BLaER1 treated with 17β-estradiol and CSF1 and Interleukin-3, amounts not matched to agents 10 nM and 100 nM (cell line): ENCODE measurements around the gene CTDSPL.

Source experiments
- H3K27ac ChIP-seq, 11 experiments: shearing (Covaris generic); formaldehyde crosslinking; 2 replicates each; pipeline ENCODE4 v1.8.1; 2022
- H3K27me3 ChIP-seq, 11 experiments: shearing (Covaris generic); formaldehyde crosslinking; 2 replicates each; pipeline ENCODE4 v1.8.1; 2022
- H3K36me3 ChIP-seq, 11 experiments: shearing (Covaris generic); formaldehyde crosslinking; 2 replicates each; pipeline ENCODE4 v1.8.1; 2022
- H3K4me1 ChIP-seq, 10 experiments: shearing (Covaris generic); formaldehyde crosslinking; 2 replicates each; pipeline ENCODE4 v1.8.1; 2022
- H3K4me2 ChIP-seq, 11 experiments: shearing (Covaris generic); formaldehyde crosslinking; 2 replicates each; pipeline ENCODE4 v1.8.1; 2022
- H3K4me3 ChIP-seq, 10 experiments: shearing (Covaris generic); formaldehyde crosslinking; 2 replicates each; pipeline ENCODE4 v1.8.1; 2022
- H3K9ac ChIP-seq, 11 experiments: shearing (Covaris generic); formaldehyde crosslinking; 2 replicates each; pipeline ENCODE4 v1.8.1; 2022
- H3K9me3 ChIP-seq, 11 experiments: shearing (Covaris generic); formaldehyde crosslinking; replicated peaks in 1 of 11; 2 replicates each; pipeline ENCODE4 v1.8.1; 2022
- H4K20me1 ChIP-seq, 11 experiments: shearing (Covaris generic); formaldehyde crosslinking; 2 replicates each; pipeline ENCODE4 v1.8.1; 2022
- Cebpa-rat ChIP-seq, 11 experiments: shearing (Covaris generic); IDR thresholded peaks; 2 replicates each; pipeline ENCODE4 v1.8.1; 2022

CTDSPL gene

GRCh38 chr3:37943631-37944314, 82.1 kb downstream of the CTDSPL start:
- H3K27me3 ChIP-seq, result no peaks in the 10 kb centered on the region
- no peak overlapping the region for H3K9ac ChIP-seq
- H3K4me1 ChIP-seq, result peaks cover 6 to 17% (median 12%) of the 10 kb centered on the region in 10 experiments; a peak in 19 of 20 replicates
- no peak for TF ChIP-seq Cebpa-rat (IDR thresholded peaks at IDR 0.05)
- no peak overlapping the region for H3K4me3 ChIP-seq
- no peaks in the 10 kb centered on the region for H4K20me1 ChIP-seq
- no peak overlapping the region for H3K27ac ChIP-seq
- H3K4me2 ChIP-seq, result no peak overlapping the region
- H3K36me3 ChIP-seq, result no peaks in the 10 kb centered on the region
- no peaks in the 10 kb centered on the region for H3K9me3 ChIP-seq

- Histone ChIP-seq H3K9ac (no peak overlapping the region), H3K36me3 (no peaks in the 10 kb centered on the region; a peak in 1 of 22 replicates), H3K4me1 (peaks cover 6 to 17% (median 12%) of the 10 kb centered on the region in 10 experiments; a peak in 19 of 20 replicates), H3K9me3 (no peaks in the 10 kb centered on the region), H4K20me1 (no peaks in the 10 kb centered on the region), H3K27ac (no peak overlapping the region), H3K4me2 (no peak overlapping the region), H3K27me3 (no peaks in the 10 kb centered on the region), H3K4me3 (no peak overlapping the region)
- TF ChIP-seq Cebpa-rat (IDR thresholded peaks at IDR 0.05), result no peak
These were observed 82.7 kb downstream of the CTDSPL start for GRCh38 chr3:37944391-37944842.

DNA sequence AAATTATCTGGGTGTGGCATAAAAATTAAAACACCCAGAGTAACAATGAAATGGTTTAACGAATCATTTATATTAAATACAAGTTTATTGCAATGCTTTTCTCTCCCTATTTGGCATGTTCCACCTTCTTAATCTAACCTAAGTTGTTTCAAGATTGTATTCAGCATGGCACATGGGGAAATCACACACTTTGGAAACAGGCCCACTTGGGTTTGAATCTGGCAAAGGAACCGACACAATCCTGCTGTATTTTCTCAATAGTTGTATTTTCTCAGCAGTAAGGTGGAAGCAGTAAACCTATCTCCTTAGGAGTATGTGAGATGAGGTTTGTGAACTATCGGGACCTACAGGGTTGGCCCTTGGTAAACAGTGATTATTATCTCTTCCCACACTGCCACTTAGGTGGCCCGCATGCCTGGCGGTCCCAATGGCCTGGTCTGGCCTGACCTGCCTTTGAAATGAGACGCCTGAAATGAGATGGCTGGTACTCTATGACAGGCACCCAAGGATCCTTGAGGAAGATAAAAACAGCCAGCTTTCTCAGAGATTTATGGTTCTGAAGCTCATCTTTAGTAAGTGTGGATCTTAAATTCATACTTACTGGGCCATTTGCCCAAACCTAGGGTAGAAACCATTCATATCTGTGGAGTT, 83.6 kb downstream of the CTDSPL start:
- no peak for TF ChIP-seq Cebpa-rat (IDR thresholded peaks at IDR 0.05)
- H3K36me3 ChIP-seq, result no peaks in the 10 kb centered on the region; a peak in 2 of 22 replicates
- H3K9me3 ChIP-seq, result no peaks in the 10 kb centered on the region
- H3K27ac ChIP-seq, result no peak overlapping the region
- no peaks in the 10 kb centered on the region for H4K20me1 ChIP-seq
- no peak overlapping the region for H3K4me3 ChIP-seq
- peaks cover 6 to 17% (median 12%) of the 10 kb centered on the region in 10 experiments; a peak in 19 of 20 replicates for H3K4me1 ChIP-seq
- H3K27me3 ChIP-seq, result no peaks in the 10 kb centered on the region
- no peak overlapping the region for H3K9ac ChIP-seq
- H3K4me2 ChIP-seq, result peak overlapping the region in 7 of 11 experiments; percentile 9 to 46 (median 35); a peak in 9 of 22 replicates

- H3K27me3 ChIP-seq, result no peaks in the 10 kb centered on the region
- no peak overlapping the region for H3K27ac ChIP-seq
- no peaks in the 10 kb centered on the region for H4K20me1 ChIP-seq
- H3K4me2 ChIP-seq, result peak overlapping the region in 7 of 11 experiments; percentile 9 to 46 (median 35); a peak in 10 of 22 replicates
- no peak overlapping the region for H3K4me3 ChIP-seq
- no peak for TF ChIP-seq Cebpa-rat (IDR thresholded peaks at IDR 0.05)
- H3K4me1 ChIP-seq, result peaks cover 6 to 17% (median 12%) of the 10 kb centered on the region in 10 experiments; a peak in 19 of 20 replicates
- H3K36me3 ChIP-seq, result no peaks in the 10 kb centered on the region; a peak in 2 of 22 replicates
- no peak overlapping the region for H3K9ac ChIP-seq
- no peaks in the 10 kb centered on the region for H3K9me3 ChIP-seq
These were observed 84.3 kb downstream of the CTDSPL start for GRCh38 chr3:37945807-37946530.

DNA sequence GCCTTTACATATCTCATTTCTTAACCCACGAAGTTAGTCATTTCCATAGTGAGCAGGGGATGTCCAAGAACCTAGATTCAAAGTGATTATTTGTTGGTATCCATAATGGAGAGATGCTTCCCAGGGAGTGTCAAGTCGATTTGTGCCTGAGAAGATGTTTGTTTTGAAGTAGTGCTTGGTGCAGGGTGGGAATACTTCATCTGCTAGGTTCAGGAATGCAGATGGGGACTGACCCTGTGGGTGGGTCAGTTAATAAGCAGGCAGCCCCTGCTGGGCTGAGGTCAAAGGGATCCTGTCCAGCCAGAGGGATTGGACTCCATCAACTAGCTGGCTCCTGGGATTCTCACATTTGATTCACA, 84.8 kb downstream of the CTDSPL start:
- no peak for TF ChIP-seq Cebpa-rat (IDR thresholded peaks at IDR 0.05)
- H3K9ac ChIP-seq, result no peak overlapping the region
- H3K9me3 ChIP-seq, result no peaks in the 10 kb centered on the region
- no peak overlapping the region for H3K4me3 ChIP-seq
- H3K27ac ChIP-seq, result no peak overlapping the region
- no peaks in the 10 kb centered on the region for H4K20me1 ChIP-seq
- H3K4me1 ChIP-seq, result peaks cover 5 to 16% (median 12%) of the 10 kb centered on the region in 10 experiments; a peak in 19 of 20 replicates
- no peaks in the 10 kb centered on the region; a peak in 2 of 22 replicates for H3K36me3 ChIP-seq
- H3K27me3 ChIP-seq, result no peaks in the 10 kb centered on the region
- peak overlapping the region in 3 of 11 experiments; percentile 16 to 46 (median 21); a peak in 4 of 22 replicates for H3K4me2 ChIP-seq

- peaks cover 0 to 4% (median 0%) of the 10 kb centered on the region in 11 experiments; a peak in 1 of 22 replicates for H3K9me3 ChIP-seq
- peaks cover 0 to 6% (median 0%) of the 10 kb centered on the region in 11 experiments; a peak in 5 of 22 replicates for H3K36me3 ChIP-seq
- no peaks in the 10 kb centered on the region for H3K27me3 ChIP-seq
- no peaks in the 10 kb centered on the region for H4K20me1 ChIP-seq
- peaks cover 17 to 36% (median 24%) of the 10 kb centered on the region in 10 experiments for H3K4me1 ChIP-seq
- TF ChIP-seq Cebpa-rat (IDR thresholded peaks at IDR 0.05), result no peak
- H3K4me2 ChIP-seq, result no peak overlapping the region
- H3K27ac ChIP-seq, result no peak overlapping the region
- no peak overlapping the region for H3K4me3 ChIP-seq
- H3K9ac ChIP-seq, result no peak overlapping the region
These were observed 88.2 kb downstream of the CTDSPL start for GRCh38 chr3:37949866-37950265.

DNA sequence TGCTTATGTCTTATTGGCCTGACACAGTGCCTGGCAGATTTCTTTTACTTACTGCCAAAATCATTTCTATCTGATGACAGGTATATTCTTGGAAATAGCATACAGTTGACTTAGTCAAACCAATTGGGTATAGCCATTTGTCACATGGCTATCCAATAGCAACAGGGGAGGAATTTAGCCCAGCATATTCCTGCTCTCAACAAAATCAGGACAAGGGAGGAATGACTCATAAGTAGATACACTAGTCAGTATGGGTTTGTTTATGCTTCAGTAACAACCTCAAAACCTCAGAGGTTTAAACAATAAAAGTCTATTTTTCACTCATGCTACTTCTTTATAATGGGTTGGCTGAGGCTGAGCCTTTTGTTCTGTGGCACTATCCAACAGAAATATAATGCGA, 90.9 kb downstream of the CTDSPL start:
- no peaks in the 10 kb centered on the region for H3K27me3 ChIP-seq
- no peak overlapping the region for H3K4me2 ChIP-seq
- no peak overlapping the region for H3K4me3 ChIP-seq
- TF ChIP-seq Cebpa-rat (IDR thresholded peaks at IDR 0.05), result no peak
- peaks cover 0 to 5% (median 0%) of the 10 kb centered on the region in 11 experiments; a peak in 1 of 22 replicates for H3K9me3 ChIP-seq
- H3K9ac ChIP-seq, result no peak overlapping the region
- H3K27ac ChIP-seq, result no peak overlapping the region
- H3K36me3 ChIP-seq, result peaks cover 0 to 10% (median 0%) of the 10 kb centered on the region in 11 experiments; a peak in 8 of 22 replicates
- peaks cover 38 to 51% (median 46%) of the 10 kb centered on the region in 10 experiments for H3K4me1 ChIP-seq
- H4K20me1 ChIP-seq, result no peaks in the 10 kb centered on the region

DNA sequence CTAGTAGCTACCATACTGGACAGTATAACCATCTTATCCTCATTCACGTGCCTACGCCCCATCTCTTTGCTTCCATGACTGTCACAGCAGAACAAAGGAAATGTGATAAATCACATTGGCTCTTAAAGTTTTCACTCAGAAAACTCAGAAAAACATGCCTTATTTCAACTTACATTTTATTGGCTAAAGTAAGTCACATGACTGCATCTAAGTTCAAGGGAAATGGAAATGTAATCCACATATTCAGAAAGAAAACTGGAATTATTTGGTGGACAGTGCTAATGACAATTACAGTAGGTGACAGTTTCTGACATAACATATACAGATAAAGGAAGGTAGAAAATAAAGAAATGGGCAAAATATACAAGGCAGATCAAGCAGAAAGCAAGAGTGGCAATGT, 91.5 kb downstream of the CTDSPL start:
- no peak for TF ChIP-seq Cebpa-rat (IDR thresholded peaks at IDR 0.05)
- Histone ChIP-seq H3K4me3 (no peak overlapping the region), H3K27me3 (no peaks in the 10 kb centered on the region), H3K4me2 (peak overlapping the region in 6 of 11 experiments; percentile 54 to 90 (median 78); a peak in 9 of 22 replicates), H3K4me1 (peaks cover 41 to 57% (median 52%) of the 10 kb centered on the region in 10 experiments), H4K20me1 (no peaks in the 10 kb centered on the region), H3K9ac (no peak overlapping the region), H3K9me3 (peaks cover 0 to 5% (median 0%) of the 10 kb centered on the region in 11 experiments; a peak in 1 of 22 replicates), H3K36me3 (peaks cover 0 to 10% (median 0%) of the 10 kb centered on the region in 11 experiments; a peak in 8 of 22 replicates), H3K27ac (peak overlapping the region in 1 of 11 experiments; percentile 41; a peak in 3 of 22 replicates)
